Epithelial cell of prostate (primary cell): Measurements from ENCODE around the gene APOM.
A peak's percentile ranks its signal among the peaks of the same experiment; 100 is the strongest.

Experiments used
- DNase-seq: peaks from one replicate; pipeline ENCODE4 v3.0.0-alpha.2; 2011; ENCODE audit warnings: low read depth, low spot score
- H3K27ac ChIP-seq: fragments of 450-650 bp; 2 replicates; pipeline ENCODE4 v1.5.1; 2017; ENCODE audit warnings: mild to moderate bottlenecking

The APOM gene

GRCh38 chr6:31701666-31702404 lies 46.1 kb downstream of the APOM start:
- no peak overlapping the region for H3K27ac ChIP-seq
- no peak for DNase-seq

DNA sequence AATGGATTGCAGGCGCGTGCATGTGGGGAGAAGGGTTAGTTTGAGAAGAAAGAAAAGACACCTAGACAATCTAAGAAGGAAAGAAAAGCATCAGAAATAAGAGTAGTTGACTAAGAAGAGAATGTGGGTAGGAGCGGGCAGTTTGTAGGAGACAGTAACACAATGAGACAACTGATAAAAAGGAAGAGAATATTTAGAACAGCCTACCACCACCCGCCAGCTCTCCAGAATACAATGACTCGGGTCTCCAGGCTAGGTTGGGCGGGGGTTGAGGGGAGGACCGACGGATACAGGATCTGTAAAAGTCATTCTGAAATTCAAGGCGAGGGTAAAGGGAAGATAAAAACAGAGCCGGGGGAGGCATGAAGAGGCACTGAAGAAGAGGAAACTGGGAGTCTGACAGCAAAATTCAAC lies 46.7 kb downstream of the APOM start:
- H3K27ac ChIP-seq, result peak overlapping the region; percentile 74
- no peak for DNase-seq

- DNase-seq, result peak; percentile 83
Observed at GRCh38 chr6:31702819-31703716, 47.4 kb downstream of the APOM start, which contains the start of gene ABHD16A. ABHD16A (minus strand) TSS chr6:31703324; CDS start chr6:31703281, 43 bp downstream.

DNA sequence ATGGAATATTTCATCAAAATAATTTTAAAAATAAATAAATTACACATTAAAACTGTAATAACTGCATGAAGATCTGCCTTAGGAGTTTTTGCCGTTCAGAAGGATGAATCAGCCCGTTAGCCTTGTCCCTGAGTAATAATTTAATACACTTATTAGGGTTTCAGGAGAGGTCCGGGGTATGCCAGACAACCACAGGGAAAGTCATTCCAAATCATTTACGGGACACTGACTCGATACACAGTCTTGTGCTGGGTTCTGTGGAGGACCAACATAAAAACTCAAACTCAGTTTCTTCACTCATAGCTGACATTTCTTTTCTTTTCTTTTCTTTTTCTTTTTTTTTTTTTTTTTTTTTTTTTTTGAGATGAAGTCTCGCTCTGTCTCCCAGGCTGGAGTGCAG lies 50.2 kb downstream of the APOM start:
- no peak overlapping the region for H3K27ac ChIP-seq
- no peak for DNase-seq

More at GRCh38 chr6:31702819-31703716, 47.4 kb downstream of the APOM start, which contains the start of gene ABHD16A:
- H3K27ac ChIP-seq, result peak within 1 kb of the TSS; percentile 74

GRCh38 chr6:31706599-31706998 lies 50.9 kb downstream of the APOM start, which contains the start of gene LY6G6F:
LY6G6F (plus strand) TSS chr6:31706866; CDS start chr6:31706907, 41 bp downstream.
- no peak for DNase-seq
- no peak within 1 kb of the TSS for H3K27ac ChIP-seq

- H3K27ac ChIP-seq, result no peak overlapping the region
- DNase-seq, result no peak
Observed at GRCh38 chr6:31707701-31708100, 52.0 kb downstream of the APOM start.
